ENCODE results near the gene KCTD1.

Gene KCTD1

DNA sequence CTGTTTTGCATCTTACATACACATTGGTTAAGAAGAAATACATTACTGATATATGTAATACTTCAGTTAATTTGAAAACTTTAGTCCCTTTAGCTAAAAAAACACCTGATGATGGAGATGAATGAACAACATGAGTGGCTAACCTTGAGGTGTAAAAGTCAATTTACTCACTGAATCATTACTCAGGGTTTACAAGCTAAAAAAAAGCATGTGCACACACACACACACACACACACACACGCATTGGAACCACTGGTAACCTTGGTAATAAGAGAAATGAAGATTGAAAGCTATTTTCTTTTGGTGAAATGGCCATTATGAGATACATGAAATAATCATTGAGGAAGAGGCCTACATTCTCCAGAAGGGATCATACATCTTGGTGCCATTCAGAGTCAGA, 51.8 kb downstream of the KCTD1 start:
- ChIA-PET CTCF (no interaction called here), POLR2A (interaction anchor here (0.8 kb wide), 1 partner anchor 20 kb away, joined by 3 read pairs; no protein-coding TSS in a partner anchor)
- TF ChIP-seq SUZ12 (IDR thresholded peaks at IDR 0.05) (no peak), L3MBTL2 (conservative IDR thresholded peaks at IDR 0.05) (no peak), ELF4 (IDR thresholded peaks at IDR 0.05) (no peak), FOXA1 (IDR thresholded peaks at IDR 0.05) (no peak)
- no peak for DNase-seq (ENCODE audit: extremely low spot score)

DNA sequence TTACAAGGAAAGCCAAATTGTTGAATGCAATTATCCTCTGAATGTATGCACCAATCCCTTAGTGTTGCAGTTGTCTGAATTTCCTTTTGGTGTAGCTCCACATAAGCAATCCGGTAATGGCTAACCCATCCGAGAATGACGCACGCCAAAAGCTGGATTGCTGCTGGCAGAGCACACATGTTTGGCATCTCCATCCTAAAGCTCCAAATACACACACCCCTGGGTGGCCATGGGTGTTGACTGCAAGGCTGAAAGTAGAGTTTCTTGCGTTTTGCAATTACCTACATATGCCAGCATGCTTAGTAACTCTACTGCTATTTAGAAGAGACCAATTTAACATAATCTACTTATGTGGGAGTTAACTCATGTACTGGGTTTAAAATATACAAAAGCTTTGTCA, 53.1 kb downstream of the KCTD1 start:
- no peak for DNase-seq (ENCODE audit: extremely low spot score)
- no peak for TF ChIP-seq NFRKB (IDR thresholded peaks at IDR 0.05)
- TF ChIP-seq LEF1 (IDR thresholded peaks at IDR 0.05; ENCODE audit: borderline replicate concordance): no peak
- no peak for TF ChIP-seq ARNT (IDR thresholded peaks at IDR 0.05)
- TF ChIP-seq L3MBTL2 (conservative IDR thresholded peaks at IDR 0.05): no peak
- no peak for TF ChIP-seq FOXA1 (IDR thresholded peaks at IDR 0.05)
- TF ChIP-seq FOXK2 (IDR thresholded peaks at IDR 0.05): no peak
- no peak for TF ChIP-seq TARDBP (IDR thresholded peaks at IDR 0.05)
- TF ChIP-seq HDGF (IDR thresholded peaks at IDR 0.05; ENCODE audit: borderline replicate concordance): no peak
- TF ChIP-seq CTBP1 (IDR thresholded peaks at IDR 0.05; ENCODE audit: borderline replicate concordance): no peak
- no peak for TF ChIP-seq PKNOX1 (IDR thresholded peaks at IDR 0.05)
- no peak for TF ChIP-seq SUZ12 (IDR thresholded peaks at IDR 0.05)
- TF ChIP-seq ELF4 (IDR thresholded peaks at IDR 0.05): no peak
- TF ChIP-seq FOXM1 (IDR thresholded peaks at IDR 0.05; ENCODE audit: borderline replicate concordance): no peak
- TF ChIP-seq BHLHE40 (IDR thresholded peaks at IDR 0.05; ENCODE audit: borderline replicate concordance): no peak
- no peak for TF ChIP-seq SP1 (IDR thresholded peaks at IDR 0.05)
- no peak for TF ChIP-seq ZNF384 (IDR thresholded peaks at IDR 0.05)
- ChIA-PET CTCF (interaction anchor here (0.6 kb wide), 1 partner anchor 25 kb away, joined by 7 read pairs; no protein-coding TSS in a partner anchor), POLR2A (no interaction called here)

GRCh38 chr18:26493021-26493420, 55.3 kb downstream of the KCTD1 start:
- POLR2A ChIA-PET: no interaction called here
- DNase-seq (ENCODE audit: extremely low spot score): no peak
- TF ChIP-seq TARDBP (IDR thresholded peaks at IDR 0.05) (no peak), ZNF384 (IDR thresholded peaks at IDR 0.05) (no peak), PKNOX1 (IDR thresholded peaks at IDR 0.05) (no peak), ARNT (IDR thresholded peaks at IDR 0.05) (no peak), FOXM1 (IDR thresholded peaks at IDR 0.05; ENCODE audit: borderline replicate concordance) (no peak), CTBP1 (IDR thresholded peaks at IDR 0.05; ENCODE audit: borderline replicate concordance) (no peak), ELF4 (IDR thresholded peaks at IDR 0.05) (no peak), FOXK2 (IDR thresholded peaks at IDR 0.05) (no peak), SUZ12 (IDR thresholded peaks at IDR 0.05) (no peak), HDGF (IDR thresholded peaks at IDR 0.05; ENCODE audit: borderline replicate concordance) (no peak), BHLHE40 (IDR thresholded peaks at IDR 0.05; ENCODE audit: borderline replicate concordance) (no peak), SP1 (IDR thresholded peaks at IDR 0.05) (no peak), LEF1 (IDR thresholded peaks at IDR 0.05; ENCODE audit: borderline replicate concordance) (no peak), NFRKB (IDR thresholded peaks at IDR 0.05) (no peak), FOXA1 (IDR thresholded peaks at IDR 0.05) (no peak), L3MBTL2 (conservative IDR thresholded peaks at IDR 0.05) (no peak)
- CTCF ChIA-PET: no interaction called here

GRCh38 chr18:26491194-26491816, 57.0 kb downstream of the KCTD1 start:
- DNase-seq (ENCODE audit: extremely low spot score): no peak
- ChIA-PET POLR2A (no interaction called here), CTCF (no interaction called here)
- TF ChIP-seq FOXM1 (IDR thresholded peaks at IDR 0.05; ENCODE audit: borderline replicate concordance) (no peak), ELF4 (IDR thresholded peaks at IDR 0.05) (no peak), LEF1 (IDR thresholded peaks at IDR 0.05; ENCODE audit: borderline replicate concordance) (no peak), SP1 (IDR thresholded peaks at IDR 0.05) (no peak), SUZ12 (IDR thresholded peaks at IDR 0.05) (no peak), HDGF (IDR thresholded peaks at IDR 0.05; ENCODE audit: borderline replicate concordance) (no peak), TARDBP (IDR thresholded peaks at IDR 0.05) (no peak), ZNF384 (IDR thresholded peaks at IDR 0.05) (no peak), PKNOX1 (IDR thresholded peaks at IDR 0.05) (no peak), L3MBTL2 (conservative IDR thresholded peaks at IDR 0.05) (no peak), ARNT (IDR thresholded peaks at IDR 0.05) (no peak), CTBP1 (IDR thresholded peaks at IDR 0.05; ENCODE audit: borderline replicate concordance) (no peak), BHLHE40 (IDR thresholded peaks at IDR 0.05; ENCODE audit: borderline replicate concordance) (no peak), NFRKB (IDR thresholded peaks at IDR 0.05) (no peak), FOXA1 (IDR thresholded peaks at IDR 0.05) (no peak), FOXK2 (IDR thresholded peaks at IDR 0.05) (no peak)

DNA sequence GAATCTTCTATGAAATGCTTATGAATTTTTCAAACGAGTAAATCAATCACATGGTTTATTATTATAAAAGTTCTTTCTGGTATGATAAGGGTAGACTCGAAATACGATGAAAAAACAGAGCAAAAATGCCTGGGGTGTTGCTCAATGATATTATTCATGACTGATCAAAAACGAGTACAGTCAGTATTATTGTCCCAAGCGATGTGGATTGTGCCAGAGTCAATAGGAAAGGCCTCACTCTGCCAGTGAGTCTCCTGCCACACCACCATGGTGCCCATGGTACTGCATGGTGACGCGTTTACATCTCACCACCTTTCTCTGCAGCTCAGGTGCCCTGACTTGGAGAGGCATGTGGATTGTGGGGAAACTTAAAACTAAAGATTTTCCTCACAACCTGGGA, 58.5 kb downstream of the KCTD1 start:
- ChIA-PET CTCF (interaction anchor here (0.6 kb wide), 1 partner anchor 616 kb away, joined by 3 read pairs; no protein-coding TSS in a partner anchor), POLR2A (no interaction called here)
- DNase-seq (ENCODE audit: extremely low spot score): no peak
- TF ChIP-seq ZNF384 (IDR thresholded peaks at IDR 0.05): no peak

DNA sequence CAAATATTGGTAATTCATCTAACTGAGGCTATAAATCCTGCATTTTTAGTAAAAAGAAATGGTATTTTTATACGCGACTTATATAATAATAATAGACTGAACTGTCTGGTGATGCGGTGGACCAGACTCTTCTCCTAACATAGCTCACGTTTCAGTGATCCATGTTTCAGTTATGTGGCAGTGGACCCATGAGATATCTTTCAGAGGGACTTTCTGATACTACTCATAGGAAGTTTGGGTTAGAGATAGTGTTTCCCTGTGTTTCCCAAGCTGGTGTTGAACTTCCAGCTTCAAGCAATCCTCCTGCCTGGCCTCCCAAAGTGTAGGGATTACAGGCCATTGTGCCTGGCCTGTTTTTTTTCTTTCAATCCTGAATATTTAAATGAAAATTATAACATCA, 59.2 kb downstream of the KCTD1 start:
- DNase-seq (ENCODE audit: extremely low spot score): no peak
- ChIA-PET CTCF (interaction anchor here (0.6 to 1.4 kb wide), 2 partner anchors 19 to 766 kb away, joined by 3 read pairs; no protein-coding TSS in a partner anchor), POLR2A (no interaction called here)
- TF ChIP-seq TARDBP (IDR thresholded peaks at IDR 0.05): no peak
- TF ChIP-seq ZNF384 (IDR thresholded peaks at IDR 0.05): no peak
- no peak for TF ChIP-seq SUZ12 (IDR thresholded peaks at IDR 0.05)
- no peak for TF ChIP-seq PKNOX1 (IDR thresholded peaks at IDR 0.05)
- TF ChIP-seq FOXK2 (IDR thresholded peaks at IDR 0.05): no peak
- no peak for TF ChIP-seq BHLHE40 (IDR thresholded peaks at IDR 0.05; ENCODE audit: borderline replicate concordance)
- TF ChIP-seq FOXM1 (IDR thresholded peaks at IDR 0.05; ENCODE audit: borderline replicate concordance): no peak
- no peak for TF ChIP-seq NFRKB (IDR thresholded peaks at IDR 0.05)
- TF ChIP-seq ARNT (IDR thresholded peaks at IDR 0.05): no peak
- no peak for TF ChIP-seq ELF4 (IDR thresholded peaks at IDR 0.05)
- no peak for TF ChIP-seq HDGF (IDR thresholded peaks at IDR 0.05; ENCODE audit: borderline replicate concordance)
- TF ChIP-seq LEF1 (IDR thresholded peaks at IDR 0.05; ENCODE audit: borderline replicate concordance): no peak
- no peak for TF ChIP-seq CTBP1 (IDR thresholded peaks at IDR 0.05; ENCODE audit: borderline replicate concordance)
- TF ChIP-seq L3MBTL2 (conservative IDR thresholded peaks at IDR 0.05): no peak
- no peak for TF ChIP-seq SP1 (IDR thresholded peaks at IDR 0.05)
- TF ChIP-seq FOXA1 (IDR thresholded peaks at IDR 0.05): no peak
